Thymus (tissue), 11 donors: ENCODE measurements around the gene CTBP2. TPM values are rescaled to one million over a fixed set of nuclear protein-coding genes. Genes with fewer than 3 reads are reported as not detected.

Source experiments
- DNase-seq, 9 donors: peaks; one replicate each; pipeline ENCODE4 v3.0.0-alpha.2; 2013; ENCODE audit warnings: low spot score in 9 of 9, low read depth in 6 of 9, missing footprints in 1 of 9
- H3K27ac ChIP-seq, 2 donors: one replicate each; pipeline ENCODE4 v1.5.1; 2013; ENCODE audit warnings: control low read depth in 1 of 2, low read depth in 1 of 2, low read length in 1 of 2, mild to moderate bottlenecking in 1 of 2, moderate library complexity in 1 of 2
- H3K27me3 ChIP-seq, 2 donors: one replicate each; pipeline ENCODE4 v1.5.1; 2013; ENCODE audit warnings: low read length in 1 of 2; ENCODE audit not compliant: control insufficient read depth in 2 of 2, insufficient read depth in 1 of 2
- H3K36me3 ChIP-seq, 2 donors: one replicate each; pipeline ENCODE4 v1.5.1; 2013; ENCODE audit warnings: low read length in 1 of 2, mild to moderate bottlenecking in 1 of 2, moderate library complexity in 1 of 2; ENCODE audit not compliant: control insufficient read depth in 2 of 2, insufficient read depth in 2 of 2
- H3K4me1 ChIP-seq, 2 donors: one replicate each; pipeline ENCODE4 v1.5.1; 2013; ENCODE audit warnings: low read length in 2 of 2; ENCODE audit not compliant: control insufficient read depth in 2 of 2, insufficient read depth in 2 of 2
- H3K4me3 ChIP-seq, 2 donors: one replicate each; pipeline ENCODE4 v1.5.1; 2013; ENCODE audit warnings: low read length in 2 of 2, control low read depth in 1 of 2, mild to moderate bottlenecking in 1 of 2
- H3K9me3 ChIP-seq, 2 donors: one replicate each; pipeline ENCODE4 v1.5.1; 2013; ENCODE audit warnings: low read length in 1 of 2, mild to moderate bottlenecking in 1 of 2; ENCODE audit not compliant: control insufficient read depth in 2 of 2, insufficient read depth in 1 of 2
- WGBS: extraction: QIAGEN DNeasy Blood & Tissue Kit; methylation state at CpG from one replicate; pipeline ENCODE4 v1.1.7; 2013; 5-methylcytosine and 5-hydroxymethylcytosine counted together
- polyA plus RNA-seq: library from polyadenylated mRNA; stranded (reverse); fragments of 200-250 nt; gene quantifications from one replicate; pipeline ENCODE4 v1.2.3, GENCODE V29; 2013
- total RNA-seq: library from RNA; stranded (reverse); fragments of 120-200 nt; gene quantifications from one replicate; pipeline ENCODE4 v1.2.4, GENCODE V29; 2013
- donor health status: healthy.

CTBP2 gene
- total and polyA plus RNA-seq, 2 donors: 7.1 to 14.6 TPM

- Histone ChIP-seq H3K27ac (no peak overlapping the region), H3K9me3 (no peaks in the 10 kb centered on the region), H3K4me1 (peaks cover 2 to 3% of the 10 kb centered on the region in 2 donors), H3K36me3 (peaks cover 27 to 29% of the 10 kb centered on the region in 2 donors), H3K27me3 (no peaks in the 10 kb centered on the region), H3K4me3 (no peak overlapping the region)
- WGBS: 97% methylated on average over 7 of the region's 7 CpGs
- no peak for DNase-seq
Measured at GRCh38 chr10:124972637-124973036, 187.7 kb downstream of the CTBP2 start.

- H3K27me3 ChIP-seq: no peaks in the 10 kb centered on the region
- no peaks in the 10 kb centered on the region for H3K9me3 ChIP-seq
- H3K36me3 ChIP-seq: peaks cover 22 to 40% of the 10 kb centered on the region in 2 donors
- DNase-seq: no peak
- 37% methylated on average over 2 of the region's 2 CpGs for WGBS
- no peak overlapping the region for H3K27ac ChIP-seq
- H3K4me3 ChIP-seq: no peak overlapping the region
- H3K4me1 ChIP-seq: no peaks in the 10 kb centered on the region
Measured at GRCh38 chr10:124971276-124971675, 189.1 kb downstream of the CTBP2 start.

DNA sequence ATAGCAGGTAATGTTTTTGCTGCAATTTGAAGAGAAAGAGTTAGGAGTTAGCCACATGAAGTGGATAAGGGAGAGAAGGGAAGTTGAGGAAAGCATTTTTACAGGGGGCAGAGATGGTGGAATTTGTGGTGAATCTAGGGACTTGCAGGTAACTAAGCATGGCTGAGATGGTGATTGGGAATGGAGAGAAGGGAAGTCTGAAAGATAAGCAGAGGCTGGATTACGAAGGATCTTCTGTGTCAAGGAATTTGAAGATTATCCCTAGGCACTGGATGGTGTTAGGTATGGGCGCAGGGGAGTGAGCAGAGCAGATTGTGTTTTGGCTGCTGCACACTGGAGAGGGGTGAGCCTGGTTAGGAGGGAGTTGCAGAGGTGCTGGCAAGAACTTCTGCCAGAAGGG is 193.1 kb downstream of the CTBP2 start:
- Histone ChIP-seq H3K27me3 (no peaks in the 10 kb centered on the region), H3K4me1 (no peaks in the 10 kb centered on the region), H3K36me3 (peaks cover 10 to 30% of the 10 kb centered on the region in 2 donors), H3K27ac (no peak overlapping the region), H3K4me3 (no peak overlapping the region), H3K9me3 (no peaks in the 10 kb centered on the region)
- no peak for DNase-seq
- over 99% methylated on average over 2 of the region's 2 CpGs for WGBS

DNA sequence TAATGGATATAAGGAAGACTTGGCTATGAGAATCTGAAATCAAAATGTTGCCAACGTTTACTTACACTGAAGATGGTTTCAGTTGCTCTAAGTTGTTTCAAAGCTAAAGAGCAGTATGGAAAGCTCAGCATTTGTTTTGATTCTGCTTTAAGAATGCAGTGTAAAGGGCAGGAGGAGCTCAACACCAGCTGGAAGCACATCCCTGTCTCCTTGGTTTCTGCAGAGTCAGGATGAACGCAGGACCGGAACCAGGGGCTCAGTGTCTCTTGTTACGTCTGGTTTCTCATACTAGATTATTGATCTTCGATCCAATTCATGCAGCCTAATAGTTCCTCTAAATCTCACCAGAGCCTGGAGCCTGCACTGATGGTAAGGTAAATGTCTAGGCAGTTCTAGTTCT is 194.4 kb downstream of the CTBP2 start:
- no peak for DNase-seq
- Histone ChIP-seq H3K36me3 (peaks cover 10 to 30% of the 10 kb centered on the region in 2 donors), H3K4me1 (no peaks in the 10 kb centered on the region), H3K4me3 (no peak overlapping the region), H3K27me3 (no peaks in the 10 kb centered on the region), H3K27ac (no peak overlapping the region), H3K9me3 (no peaks in the 10 kb centered on the region)
- 96% methylated on average over 5 of the region's 5 CpGs for whole genome bisulfite sequencing

- WGBS: 96% methylated on average over 7 of the region's 7 CpGs
- DNase-seq: no peak
- no peaks in the 10 kb centered on the region for H3K27me3 ChIP-seq
- H3K27ac ChIP-seq: no peak overlapping the region
- H3K36me3 ChIP-seq: peaks cover 10 to 29% of the 10 kb centered on the region in 2 donors
- H3K4me3 ChIP-seq: no peak overlapping the region
- H3K4me1 ChIP-seq: no peaks in the 10 kb centered on the region
- no peaks in the 10 kb centered on the region for H3K9me3 ChIP-seq
Measured at GRCh38 chr10:124963866-124964720, 196.3 kb downstream of the CTBP2 start.

DNA sequence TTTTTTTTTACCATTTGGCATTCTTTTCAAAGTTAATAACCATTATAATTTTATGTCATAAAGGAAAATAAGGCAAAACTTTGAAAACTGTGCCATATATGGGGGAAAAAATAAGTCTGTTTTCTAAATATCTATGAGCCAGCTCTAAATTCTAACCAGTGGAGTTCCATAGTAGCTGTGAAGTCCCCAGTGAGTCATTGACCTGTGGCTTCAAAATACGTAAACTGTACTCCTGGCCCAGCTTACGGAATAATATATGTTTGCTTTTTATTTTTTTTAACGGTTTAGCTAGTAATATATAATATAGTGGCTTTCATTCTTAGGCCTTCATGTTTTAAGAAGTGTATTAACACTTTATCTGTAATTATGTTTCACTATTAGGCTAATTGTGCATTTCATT is 197.9 kb downstream of the CTBP2 start:
- Histone ChIP-seq H3K4me3 (no peak overlapping the region), H3K4me1 (no peaks in the 10 kb centered on the region), H3K9me3 (no peaks in the 10 kb centered on the region), H3K27ac (no peak overlapping the region), H3K36me3 (peaks cover 2 to 20% of the 10 kb centered on the region in 2 donors), H3K27me3 (no peaks in the 10 kb centered on the region)
- DNase-seq: no peak
- 97% methylated on average over 3 of the region's 3 CpGs for WGBS

DNA sequence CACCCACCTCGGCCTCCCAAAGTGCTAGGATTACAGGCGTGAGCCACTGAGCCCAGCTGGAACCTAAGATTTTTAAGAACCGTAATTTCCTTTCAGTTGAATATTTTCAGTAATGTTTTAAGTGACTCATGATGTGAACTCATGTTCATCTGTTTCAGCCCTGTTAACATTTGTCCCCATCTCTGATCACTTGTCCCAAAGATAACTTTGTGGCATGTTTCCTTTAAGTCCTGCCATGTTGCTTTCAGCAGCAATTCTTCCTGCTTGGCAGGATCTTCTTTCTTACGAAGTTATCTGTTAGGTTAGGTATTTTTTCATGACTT is 199.2 kb downstream of the CTBP2 start:
- Histone ChIP-seq H3K27me3 (no peaks in the 10 kb centered on the region), H3K4me3 (no peak overlapping the region), H3K9me3 (no peaks in the 10 kb centered on the region), H3K36me3 (peaks cover 2 to 10% of the 10 kb centered on the region in 2 donors), H3K4me1 (no peaks in the 10 kb centered on the region), H3K27ac (no peak overlapping the region)
- no peak for DNase-seq
- WGBS: 96% methylated on average over 4 of the region's 4 CpGs

GRCh38 chr10:124959564-124959963 is 200.8 kb downstream of the CTBP2 start:
- WGBS: 98% methylated on average over 3 of the region's 3 CpGs
- no peaks in the 10 kb centered on the region for H3K27me3 ChIP-seq
- no peak overlapping the region for H3K4me3 ChIP-seq
- no peaks in the 10 kb centered on the region for H3K9me3 ChIP-seq
- no peaks in the 10 kb centered on the region for H3K4me1 ChIP-seq
- no peak overlapping the region for H3K27ac ChIP-seq
- no peak for DNase-seq
- H3K36me3 ChIP-seq: peaks cover 3 to 7% of the 10 kb centered on the region in 2 donors

DNA sequence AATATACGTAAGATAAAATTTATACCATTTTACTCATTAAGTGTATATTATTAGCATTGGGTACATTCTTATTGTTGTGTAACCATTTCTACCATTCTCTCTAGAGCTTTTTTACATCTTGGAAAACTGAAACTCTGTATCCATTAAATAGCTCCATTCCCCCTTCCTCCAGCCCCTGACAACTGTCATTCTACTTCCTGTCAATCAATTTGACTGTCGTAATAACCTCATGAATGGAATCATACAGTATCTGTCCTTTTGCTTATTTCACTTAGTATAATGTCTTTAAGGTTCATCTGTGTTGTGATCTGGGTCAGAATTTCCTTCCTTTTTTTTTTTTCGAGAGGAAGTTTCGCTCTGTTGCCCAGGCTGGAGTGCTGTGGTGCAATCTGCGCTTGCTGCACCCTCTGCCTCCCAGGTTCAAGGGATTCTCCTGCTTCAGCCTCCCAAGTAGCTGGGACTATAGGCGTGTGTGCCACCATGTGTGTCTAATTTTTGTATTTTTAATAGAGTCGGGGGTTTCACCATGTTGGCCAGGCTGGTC is 202.9 kb downstream of the CTBP2 start:
- Histone ChIP-seq H3K27ac (no peak overlapping the region), H3K4me3 (no peak overlapping the region), H3K27me3 (no peaks in the 10 kb centered on the region), H3K36me3 (peaks cover 5 to 7% of the 10 kb centered on the region in 2 donors), H3K4me1 (no peaks in the 10 kb centered on the region), H3K9me3 (no peaks in the 10 kb centered on the region)
- DNase-seq: no peak
- WGBS: 80% methylated on average over 7 of the region's 7 CpGs
